Neural cell (in vitro differentiated cells): ENCODE data around the gene USP32. TPM values are rescaled to one million over a fixed set of nuclear protein-coding genes. Genes with fewer than 3 reads are reported as not detected.

Source experiments
- H2AFZ ChIP-seq: fragments of 200-600, 300-800 bp; sonication (generic), shearing (Covaris generic); 2 replicates; pipeline ENCODE4 v1.6.0; 2014; ENCODE audit warnings: low read depth, mild to moderate bottlenecking, antibody characterized with exemption, low read length, moderate library complexity
- H3F3A ChIP-seq: fragments of 200-600 bp; shearing (Covaris generic); 2 replicates; pipeline ENCODE4 v1.6.1; 2016; ENCODE audit warnings: mild to moderate bottlenecking, moderate library complexity, mixed read lengths, antibody characterized with exemption, low read length; ENCODE audit not compliant: insufficient read depth, poor library complexity, severe bottlenecking
- H3K27ac ChIP-seq: fragments of 200-600, 300-800 bp; sonication (generic), shearing (Covaris generic); 2 replicates; pipeline ENCODE4 v1.5.1; 2014; ENCODE audit warnings: mild to moderate bottlenecking, low read length, moderate library complexity
- H3K27me3 ChIP-seq: fragments of 300-800, 200-600 bp; sonication (generic), shearing (Covaris generic); 2 replicates; pipeline ENCODE4 v1.6.0; 2014; ENCODE audit warnings: mild to moderate bottlenecking, low read depth, low read length, moderate library complexity; ENCODE audit not compliant: insufficient read depth
- H3K36me3 ChIP-seq: fragments of 300-800, 200-600 bp; sonication (generic), shearing (Covaris generic); 2 replicates; pipeline ENCODE4 v1.5.1; 2014; ENCODE audit warnings: mild to moderate bottlenecking, antibody characterized with exemption, low read length, moderate library complexity; ENCODE audit not compliant: insufficient read depth
- H3K4me2 ChIP-seq: fragments of 300-800, 200-600 bp; sonication (generic), shearing (Covaris generic); 2 replicates; pipeline ENCODE4 v1.6.0; 2014; ENCODE audit warnings: mild to moderate bottlenecking, low read length
- H3K4me3 ChIP-seq: fragments of 300-800, 200-600 bp; sonication (generic), shearing (Covaris generic); 2 replicates; pipeline ENCODE4 v1.5.1; 2014; ENCODE audit warnings: mild to moderate bottlenecking, low read length, moderate library complexity
- H3K79me2 ChIP-seq: fragments of 200-600 bp; shearing (Covaris generic); replicated peaks from 2 replicates; pipeline ENCODE4 v1.6.0; 2014; ENCODE audit warnings: mild to moderate bottlenecking, low read length, moderate library complexity; ENCODE audit not compliant: insufficient read depth
- H3K9ac ChIP-seq: fragments of 300-800, 200-600 bp; sonication (generic), shearing (Covaris generic); 2 replicates; pipeline ENCODE4 v1.6.1; 2016; ENCODE audit warnings: mild to moderate bottlenecking, low read length, mixed read lengths
- H3K9me2 ChIP-seq: fragments of 200-600 bp; shearing (Covaris generic); 2 replicates; pipeline ENCODE4 v1.6.1; 2016; ENCODE audit warnings: mild to moderate bottlenecking, low read length, mixed read lengths; ENCODE audit not compliant: insufficient read depth
- H3K9me3 ChIP-seq: fragments of 200-600, 300-800 bp; sonication (generic), shearing (Covaris generic); 2 replicates; pipeline ENCODE4 v1.6.1; 2016; ENCODE audit warnings: mild to moderate bottlenecking, mixed run types, low read length, moderate library complexity, mixed read lengths
- H4K20me1 ChIP-seq: fragments of 200-600 bp; shearing (Covaris generic); 2 replicates; pipeline ENCODE4 v1.6.1; 2016; ENCODE audit warnings: mild to moderate bottlenecking, mixed run types; ENCODE audit not compliant: insufficient read depth
- CTCF ChIP-seq: fragments of 450-650 bp; IDR thresholded peaks from 2 replicates; pipeline ENCODE4 v1.5.1; 2014; ENCODE audit warnings: antibody characterized with exemption, mild to moderate bottlenecking, moderate library complexity; ENCODE audit not compliant: poor library complexity, severe bottlenecking
- EP300 ChIP-seq: fragments of 450-650 bp; conservative IDR thresholded peaks from 2 replicates; pipeline ENCODE4 v1.6.1; 2014; ENCODE audit warnings: antibody characterized with exemption, mild to moderate bottlenecking, moderate library complexity; ENCODE audit not compliant: poor library complexity, severe bottlenecking
- EZH2 ChIP-seq: fragments of 200-600, 300-800 bp; shearing (Covaris generic), sonication (generic); IDR thresholded peaks from 2 replicates; pipeline ENCODE4 v1.6.1; 2014; ENCODE audit warnings: antibody characterized with exemption, low read length, borderline replicate concordance, mild to moderate bottlenecking; ENCODE audit not compliant: insufficient read depth, poor library complexity, severe bottlenecking
- MXI1 ChIP-seq: fragments of 450-650 bp; conservative IDR thresholded peaks from 2 replicates; pipeline ENCODE4 v1.6.1; 2014; ENCODE audit warnings: antibody characterized with exemption, mild to moderate bottlenecking; ENCODE audit not compliant: poor library complexity, severe bottlenecking
- POLR2AphosphoS5 ChIP-seq: IDR thresholded peaks from 2 replicates; pipeline ENCODE4 v1.6.1; 2012
- RAD21 ChIP-seq: fragments of 450-650 bp; conservative IDR thresholded peaks from 2 replicates; pipeline ENCODE4 v1.6.1; 2014; ENCODE audit warnings: antibody characterized with exemption, mild to moderate bottlenecking, moderate library complexity
- REST ChIP-seq: IDR thresholded peaks from 2 replicates; pipeline ENCODE4 v1.6.1; 2012; ENCODE audit warnings: borderline replicate concordance
- SMC3 ChIP-seq: fragments of 450-650 bp; conservative IDR thresholded peaks from 2 replicates; pipeline ENCODE4 v1.6.1; 2014; ENCODE audit warnings: antibody characterized with exemption, mild to moderate bottlenecking, moderate library complexity; ENCODE audit not compliant: poor library complexity
- TAF1 ChIP-seq: IDR thresholded peaks from 2 replicates; pipeline ENCODE4 v1.6.1; 2012; ENCODE audit warnings: low read depth
- polyA plus RNA-seq: library from polyadenylated mRNA; depleted of rRNA; stranded (reverse); fragments of >200 nt; gene quantifications from 2 replicates; pipeline ENCODE4 v1.2.3, GENCODE V29; 2014

The USP32 gene
- polyA plus RNA-seq, 1 donor from 2014 or later = 25.7 TPM

GRCh38 chr17:60159479-60159866 is 232.5 kb downstream of the USP32 start:
- no peaks in the 10 kb centered on the region for H3K79me2 ChIP-seq
- no peaks in the 10 kb centered on the region for H3K9me2 ChIP-seq
- H2AFZ ChIP-seq = no peak overlapping the region
- no peak for TF ChIP-seq MXI1
- no peak for TF ChIP-seq EP300
- no peak for TF ChIP-seq RAD21
- TF ChIP-seq SMC3 = no peak
- no peak for TF ChIP-seq EZH2
- TF ChIP-seq REST = no peak
- TF ChIP-seq POLR2AphosphoS5 = no peak
- TF ChIP-seq CTCF = no peak
- H3K36me3 ChIP-seq = no peaks in the 10 kb centered on the region
- H3K4me3 ChIP-seq = no peak overlapping the region
- H4K20me1 ChIP-seq = no peaks in the 10 kb centered on the region
- H3K9ac ChIP-seq = no peak overlapping the region
- no peaks in the 10 kb centered on the region for H3F3A ChIP-seq
- no peak overlapping the region for H3K27ac ChIP-seq
- H3K4me2 ChIP-seq = no peak overlapping the region
- H3K9me3 ChIP-seq = no peaks in the 10 kb centered on the region
- no peaks in the 10 kb centered on the region for H3K27me3 ChIP-seq

- Histone ChIP-seq H3K36me3 (no peaks in the 10 kb centered on the region), H3K27ac (no peak overlapping the region), H3K4me2 (no peak overlapping the region), H4K20me1 (no peaks in the 10 kb centered on the region), H3F3A (no peaks in the 10 kb centered on the region), H3K9me2 (no peaks in the 10 kb centered on the region), H3K4me3 (no peak overlapping the region), H3K79me2 (no peaks in the 10 kb centered on the region), H3K9ac (no peak overlapping the region), H3K9me3 (no peaks in the 10 kb centered on the region), H2AFZ (no peak overlapping the region), H3K27me3 (no peaks in the 10 kb centered on the region)
- TF ChIP-seq REST (no peak), POLR2AphosphoS5 (no peak), EZH2 (no peak), CTCF (no peak), MXI1 (no peak), EP300 (no peak), RAD21 (no peak), SMC3 (no peak), TAF1 (no peak)
Observed at GRCh38 chr17:60158751-60159478, 233.0 kb downstream of the USP32 start.
